Naive thymus-derived CD8-positive, alpha-beta T cell (primary cell): Measurements from ENCODE around the gene ANKRD30B. TPM values are rescaled to one million over a fixed set of nuclear protein-coding genes. Genes with fewer than 3 reads are reported as not detected.
"Not testable (repeated sequence)": the region's sequence is repeated elsewhere in the genome, so short reads cannot be mapped to it uniquely, and the experiment has no call there.

Experiments
- ATAC-seq, 2 donors: fragments of 150-1000 bp; cut with Tn5 transposase in 1 of 2; sonication (Bioruptor Pico), chemical (Tn5 transposase) in 1 of 2; 1 replicate in 1 of 2; 2 replicates in 1 of 2; pipeline ENCODE4 v1.10.0; 2021; ENCODE audit warnings: mild to moderate bottlenecking in 2 of 2, moderate library complexity in 2 of 2
- POLR2A ChIA-PET: fragments of 350-600 bp; sonication (Branson Sonifier 250); formaldehyde crosslinking; loops from one replicate; lab custom pipeline; 2021; ENCODE audit warnings: antibody characterized with exemption; lab: Charles Lee
- DNase-seq, 10 donors: peaks; one replicate each; pipeline versions ENCODE4 v3.0.0 to v3.0.0-alpha.2; 2020 to 2022
- H3K27ac Mint-ChIP-seq, 10 donors: one replicate each; pipeline ENCODE4 v1.8.0; 2020 to 2022; ENCODE audit warnings: mild to moderate bottlenecking in 10 of 10, mixed read lengths in 10 of 10, moderate library complexity in 4 of 10, inconsistent platforms in 1 of 10
- H3K27me3 Mint-ChIP-seq, 5 donors: one replicate each; pipeline ENCODE4 v1.8.0; 2021 to 2022; ENCODE audit warnings: mixed read lengths in 5 of 5
- H3K36me3 Mint-ChIP-seq, 3 donors: one replicate each; pipeline ENCODE4 v1.8.0; 2020 to 2022; ENCODE audit warnings: mixed read lengths in 3 of 3, mild to moderate bottlenecking in 2 of 3, inconsistent platforms in 1 of 3
- H3K4me1 Mint-ChIP-seq, 4 donors: one replicate each; pipeline ENCODE4 v1.8.0; 2021 to 2022; ENCODE audit warnings: mixed read lengths in 4 of 4
- H3K4me3 Mint-ChIP-seq, 10 donors: one replicate each; pipeline ENCODE4 v1.8.0; 2020 to 2022; ENCODE audit warnings: mild to moderate bottlenecking in 10 of 10, mixed read lengths in 10 of 10, moderate library complexity in 6 of 10, inconsistent platforms in 1 of 10
- H3K9me3 Mint-ChIP-seq, 9 donors: one replicate each; pipeline ENCODE4 v1.8.0; 2020 to 2022; ENCODE audit warnings: mixed read lengths in 9 of 9, mild to moderate bottlenecking in 3 of 9, inconsistent platforms in 1 of 9, moderate library complexity in 1 of 9
- microRNA-seq: library from miRNA; unstranded; fragments of <30 nt; microRNA quantifications from one replicate; pipeline ENCODE4 v1.2.0, GENCODE V29; 2022; ENCODE audit warnings: borderline microRNAs expressed
- polyA plus RNA-seq, 3 donors: library from polyadenylated mRNA; unstranded; fragments of 300-500 nt; fragmentation: Illumina TruSeq; gene quantifications; one replicate each; pipeline ENCODE4 v1.2.3, GENCODE V29; 2021
- total RNA-seq, 8 experiments: library from RNA in 2 of 8; stranded (reverse) in 2 of 8; gene quantifications; one replicate each; pipeline ENCODE4 v1.2.3 and lab custom pipeline; 2021 to 2026

Gene ANKRD30B
- total and polyA plus RNA-seq, 5 experiments from 2014 or later, result not detected

DNA sequence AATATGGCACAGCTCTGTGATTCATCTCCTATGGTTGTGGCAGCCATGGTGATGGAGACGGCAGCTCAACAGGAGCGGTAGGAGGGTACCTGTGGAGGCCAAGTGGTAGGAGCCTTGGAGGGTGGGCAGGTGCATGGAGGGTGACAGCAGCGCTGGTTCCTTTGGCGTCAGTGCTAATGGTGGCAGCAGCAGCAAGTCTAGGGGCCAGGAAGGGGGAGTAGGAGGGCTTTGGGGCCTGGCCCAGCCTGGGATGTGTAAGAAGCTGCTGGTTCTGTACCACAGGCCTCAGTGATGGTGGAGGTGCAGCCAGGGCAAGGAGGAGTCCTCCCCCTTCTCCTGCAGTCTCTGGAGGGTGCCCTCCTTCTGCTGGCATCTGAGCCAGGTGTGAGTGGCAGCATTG, 120.0 kb downstream of the ANKRD30B start:
- DNase-seq, POLR2A ChIA-PET, H3K4me3 Mint-ChIP-seq, H3K36me3 Mint-ChIP-seq, H3K9me3 Mint-ChIP-seq, ATAC-seq, H3K27me3 Mint-ChIP-seq, H3K4me1 Mint-ChIP-seq: not testable (repeated sequence)
- peak overlapping the region in 1 of 10 donors; percentile 52 for H3K27ac Mint-ChIP-seq

DNA sequence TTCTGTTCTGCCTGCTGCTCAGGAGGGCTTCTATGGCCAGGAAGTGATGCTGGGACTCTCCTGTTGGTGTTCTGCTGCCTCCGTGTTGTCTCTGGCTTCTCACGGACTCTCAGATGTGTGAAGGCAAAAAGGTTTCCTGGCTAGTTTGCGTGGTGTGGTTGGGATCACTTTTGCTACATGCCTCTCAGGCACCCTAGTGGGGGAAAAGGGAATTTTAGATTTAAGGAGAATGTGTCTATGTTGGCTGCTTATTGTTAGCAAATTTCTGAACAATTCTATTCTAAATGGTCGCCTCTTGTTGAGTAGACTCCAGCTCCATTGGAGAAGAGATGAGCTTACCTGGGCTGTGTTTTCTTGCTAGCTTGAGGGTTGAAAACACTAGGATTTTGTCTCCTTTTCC, 120.9 kb downstream of the ANKRD30B start:
- H3K4me1 Mint-ChIP-seq, H3K27me3 Mint-ChIP-seq, DNase-seq, H3K27ac Mint-ChIP-seq, H3K36me3 Mint-ChIP-seq, ATAC-seq, POLR2A ChIA-PET, H3K9me3 Mint-ChIP-seq, H3K4me3 Mint-ChIP-seq: not testable (repeated sequence)

DNA sequence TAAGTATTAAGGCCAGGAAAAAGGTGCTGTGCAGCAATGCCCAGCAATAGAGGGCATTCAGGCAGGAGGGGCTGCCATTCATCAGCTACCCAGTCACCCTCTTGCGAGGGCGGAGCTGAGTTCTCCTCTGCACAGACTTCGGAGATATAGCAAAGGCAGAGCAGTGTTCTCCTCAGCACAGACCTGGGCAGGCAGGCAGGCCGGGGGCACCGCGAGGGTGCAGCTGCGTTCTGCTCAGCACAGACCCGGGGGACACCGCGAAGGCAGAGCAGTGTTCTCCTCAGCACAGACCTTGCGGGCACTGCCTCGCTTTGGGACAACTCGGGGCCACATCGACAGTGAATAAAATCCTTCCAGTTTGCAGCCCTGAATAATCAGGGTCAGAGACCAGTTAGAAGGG, 130.9 kb downstream of the ANKRD30B start:
- H3K4me3 Mint-ChIP-seq, POLR2A ChIA-PET: not testable (repeated sequence)

DNA sequence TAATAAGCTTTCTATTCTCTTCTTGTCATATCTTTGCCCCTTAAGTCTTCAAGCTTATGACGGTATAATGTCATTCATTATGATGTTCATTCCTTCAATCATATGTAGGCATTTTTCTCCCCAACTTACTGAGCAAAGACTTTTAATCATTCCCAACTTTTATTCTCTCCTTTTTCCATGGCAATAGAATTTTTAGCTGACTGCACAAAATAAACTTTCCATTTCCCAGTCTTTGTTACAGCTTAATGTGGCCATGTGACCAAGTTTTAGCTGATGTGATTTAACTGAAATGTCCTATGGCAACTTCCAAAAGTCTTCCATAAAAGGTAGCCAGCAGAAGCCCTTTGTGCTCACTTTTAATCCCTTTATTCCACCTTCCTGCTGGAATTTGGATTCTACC, 152.5 kb downstream of the ANKRD30B start:
- Mint-ChIP-seq H3K27ac (no peak overlapping the region), H3K4me1 (no peaks in the 10 kb centered on the region), H3K4me3 (no peak overlapping the region), H3K36me3 (no peaks in the 10 kb centered on the region), H3K9me3 (no peaks in the 10 kb centered on the region), H3K27me3 (no peaks in the 10 kb centered on the region)
- no peak for DNase-seq
- ATAC-seq, result no peak
- POLR2A ChIA-PET, result no interaction called here

More for the DNA sequence above, 130.9 kb downstream of the ANKRD30B start:
- H3K4me1 Mint-ChIP-seq, H3K9me3 Mint-ChIP-seq, ATAC-seq, H3K27me3 Mint-ChIP-seq, DNase-seq, H3K36me3 Mint-ChIP-seq, H3K27ac Mint-ChIP-seq: not testable (repeated sequence)

Small RNA genes lying within 50 kb of the gene (microRNA-seq; reads per million reads assigned to microRNA genes)
- gene MIR3156-2, result not detected

Other genes starting within 250 kb of the ANKRD30B start
- not detected for gene POTEC, start 204.6 kb upstream of the ANKRD30B start, total RNA-seq
- not detected for gene POTEC, start 204.6 kb upstream of the ANKRD30B start, polyA plus RNA-seq